HCT116 (cell line): ENCODE data around the gene SORL1.

Source experiments
- ATF3 ChIP-seq: IDR thresholded peaks from 2 replicates; pipeline ENCODE4 v1.6.1; 2012
- CTCF ChIP-seq, 3 experiments: fragments of 200-600 bp in 1 of 3; sonication (generic) in 1 of 3; IDR thresholded peaks in 2 of 3; conservative IDR thresholded peaks in 1 of 3; 2 replicates each; pipeline ENCODE4 v1.5.1; 2012 to 2017; ENCODE audit warnings: low read depth in 2 of 3, low read length in 2 of 3, antibody characterized with exemption in 1 of 3, borderline replicate concordance in 1 of 3, control low read depth in 1 of 3, mild to moderate bottlenecking in 1 of 3, mixed read lengths in 1 of 3, mixed run types in 1 of 3, moderate library complexity in 1 of 3; ENCODE audit not compliant: insufficient read depth in 1 of 3
- EGR1 ChIP-seq: IDR thresholded peaks from 2 replicates; pipeline ENCODE4 v1.6.1; 2012; ENCODE audit warnings: low read depth
- EZH2 ChIP-seq: fragments of 200-600 bp; sonication (generic); IDR thresholded peaks from 2 replicates; pipeline ENCODE4 v1.6.1; 2017; ENCODE audit warnings: antibody characterized with exemption, mixed run types
- EZH2phosphoT487 ChIP-seq: fragments of 200-600 bp; IDR thresholded peaks from 2 replicates; pipeline ENCODE4 v1.6.1; 2018; ENCODE audit warnings: antibody characterized with exemption, borderline replicate concordance
- JUND ChIP-seq: IDR thresholded peaks from 2 replicates; pipeline ENCODE4 v1.6.1; 2012
- POLR2A ChIP-seq: IDR thresholded peaks from 2 replicates; pipeline ENCODE4 v1.7.0; 2011; ENCODE audit warnings: borderline replicate concordance; ENCODE audit not compliant: insufficient read depth, insufficient read length; ENCODE audit errors: extremely low read depth
- POLR2AphosphoS5 ChIP-seq: IDR thresholded peaks from 2 replicates; pipeline ENCODE4 v1.6.1; 2011; ENCODE audit warnings: mild to moderate bottlenecking, low read depth, low read length, moderate library complexity
- RAD21 ChIP-seq: IDR thresholded peaks from 2 replicates; pipeline ENCODE4 v1.6.1; 2012; ENCODE audit warnings: low read depth, mild to moderate bottlenecking
- REST ChIP-seq: IDR thresholded peaks from 2 replicates; pipeline ENCODE4 v1.6.1; 2012; ENCODE audit warnings: low read depth
- SP1 ChIP-seq: IDR thresholded peaks from 2 replicates; pipeline ENCODE4 v1.6.1; 2012; ENCODE audit warnings: low read depth
- YY1 ChIP-seq: IDR thresholded peaks from 2 replicates; pipeline ENCODE4 v1.6.1; 2011; ENCODE audit warnings: low read length, low read depth, moderate library complexity, mild to moderate bottlenecking; ENCODE audit not compliant: insufficient replicate concordance; ENCODE audit errors: extremely low read depth
- ZBTB33 ChIP-seq: IDR thresholded peaks from 2 replicates; pipeline ENCODE4 v1.6.1; 2011; ENCODE audit warnings: mild to moderate bottlenecking, low read length, moderate library complexity; ENCODE audit not compliant: insufficient replicate concordance; ENCODE audit errors: extremely low read depth
- TF ChIP-seq, protein P1 (sequence below): IDR thresholded peaks from 2 replicates; pipeline ENCODE4 v1.6.1; 2012

DNA sequence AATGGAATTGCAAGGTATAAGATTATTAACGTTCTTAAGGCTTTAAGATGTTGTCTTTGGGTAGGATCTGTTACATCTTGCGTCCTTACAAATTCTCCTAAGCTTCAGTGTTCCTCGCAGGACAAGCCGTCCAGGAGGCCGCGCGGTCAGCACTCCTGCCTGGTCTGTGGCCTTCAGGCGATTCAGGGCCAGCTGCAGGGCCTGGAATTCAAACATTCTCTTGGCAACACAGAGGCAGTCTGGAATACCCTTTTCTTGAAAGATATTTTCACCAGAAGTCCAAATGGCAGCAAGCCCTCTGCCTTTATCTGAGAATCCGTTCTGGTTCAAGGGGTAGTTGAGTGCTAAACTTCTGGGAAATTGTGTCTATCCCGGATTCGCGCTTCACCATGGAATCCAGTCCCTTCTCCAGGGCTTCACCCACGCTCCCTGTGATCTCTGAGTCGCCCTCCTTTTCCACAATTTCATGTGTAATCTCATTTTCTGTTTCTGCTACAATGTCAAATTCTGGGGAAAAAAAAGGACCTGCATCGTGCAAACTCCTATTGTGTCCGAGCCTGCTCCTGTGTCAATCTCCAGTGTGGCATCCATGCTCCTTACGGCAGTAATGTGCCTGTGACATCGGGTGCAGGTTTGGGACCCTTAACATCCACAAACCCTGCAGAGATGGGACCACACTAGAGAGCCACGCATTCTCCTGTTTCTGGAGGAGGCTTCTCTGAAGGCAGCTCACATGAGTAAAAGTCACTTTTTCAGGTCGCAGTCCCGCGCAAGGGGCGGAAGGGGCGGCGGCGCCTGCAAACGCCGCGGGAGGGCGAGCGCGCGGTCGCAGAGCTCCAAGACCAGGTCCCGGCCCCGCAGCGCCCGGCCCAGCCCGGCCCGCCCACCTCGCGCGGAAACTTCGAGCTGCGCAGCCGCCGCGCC, 25.4 kb upstream of the SORL1 start:
- TF ChIP-seq CTCF (IDR thresholded peaks at IDR 0.05 in 2 of 3, conservative IDR thresholded peaks at IDR 0.05 in 1 of 3; ENCODE audit: borderline replicate concordance in 1 of 3, insufficient read depth in 1 of 3, low read depth in 2 of 3, low read length in 2 of 3) (no peak), YY1 (no peak), EZH2 (no peak), POLR2A (no peak), REST (no peak), POLR2AphosphoS5 (no peak), EZH2phosphoT487 (no peak), ATF3 (no peak), RAD21 (no peak), EGR1 (no peak), ZBTB33 (no peak), SP1 (no peak), JUND (no peak)
- TF ChIP-seq, protein P1, sequence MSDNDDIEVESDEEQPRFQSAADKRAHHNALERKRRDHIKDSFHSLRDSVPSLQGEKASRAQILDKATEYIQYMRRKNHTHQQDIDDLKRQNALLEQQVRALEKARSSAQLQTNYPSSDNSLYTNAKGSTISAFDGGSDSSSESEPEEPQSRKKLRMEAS: no peak
